Activated naive CD4-positive, alpha-beta T cell treated with anti-CD3 and anti-CD28 coated beads, Interleukin-2, amount 50 U/mL, for 72 hours (primary cell): Measurements from ENCODE around the gene JMJD1C. TPM values are rescaled to one million over a fixed set of nuclear protein-coding genes. Genes with fewer than 3 reads are reported as not detected.
A peak's percentile ranks its signal among the peaks of the same experiment; 100 is the strongest.
"Not testable (repeated sequence)": the region's sequence is repeated elsewhere in the genome, so short reads cannot be mapped to it uniquely, and the experiment has no call there.

ENCODE experiments used
- ATAC-seq, 2 donors: fragments of 150-1000 bp; cut with Tn5 transposase; 2 replicates each; pipeline ENCODE4 v1.10.0; 2021; ENCODE audit warnings: mild to moderate bottlenecking in 2 of 2, moderate library complexity in 2 of 2
- DNase-seq, 2 donors: peaks; one replicate each; pipeline ENCODE4 v3.0.0; 2021 to 2022; ENCODE audit warnings: low spot score in 2 of 2
- H3K27ac Mint-ChIP-seq, 2 donors: one replicate each; pipeline ENCODE4 v1.8.0; 2022; ENCODE audit warnings: mild to moderate bottlenecking in 2 of 2, mixed read lengths in 2 of 2
- H3K36me3 Mint-ChIP-seq, 2 donors: one replicate each; pipeline ENCODE4 v1.8.0; 2022; ENCODE audit warnings: mixed read lengths in 2 of 2
- H3K9me3 Mint-ChIP-seq, 2 donors: one replicate each; pipeline ENCODE4 v1.8.0; 2022; ENCODE audit warnings: mixed read lengths in 2 of 2
- total RNA-seq, 2 donors: library from RNA; stranded (reverse); gene quantifications; one replicate each; pipeline ENCODE4 v1.2.3, GENCODE V29; 2022

The JMJD1C gene, protein sequence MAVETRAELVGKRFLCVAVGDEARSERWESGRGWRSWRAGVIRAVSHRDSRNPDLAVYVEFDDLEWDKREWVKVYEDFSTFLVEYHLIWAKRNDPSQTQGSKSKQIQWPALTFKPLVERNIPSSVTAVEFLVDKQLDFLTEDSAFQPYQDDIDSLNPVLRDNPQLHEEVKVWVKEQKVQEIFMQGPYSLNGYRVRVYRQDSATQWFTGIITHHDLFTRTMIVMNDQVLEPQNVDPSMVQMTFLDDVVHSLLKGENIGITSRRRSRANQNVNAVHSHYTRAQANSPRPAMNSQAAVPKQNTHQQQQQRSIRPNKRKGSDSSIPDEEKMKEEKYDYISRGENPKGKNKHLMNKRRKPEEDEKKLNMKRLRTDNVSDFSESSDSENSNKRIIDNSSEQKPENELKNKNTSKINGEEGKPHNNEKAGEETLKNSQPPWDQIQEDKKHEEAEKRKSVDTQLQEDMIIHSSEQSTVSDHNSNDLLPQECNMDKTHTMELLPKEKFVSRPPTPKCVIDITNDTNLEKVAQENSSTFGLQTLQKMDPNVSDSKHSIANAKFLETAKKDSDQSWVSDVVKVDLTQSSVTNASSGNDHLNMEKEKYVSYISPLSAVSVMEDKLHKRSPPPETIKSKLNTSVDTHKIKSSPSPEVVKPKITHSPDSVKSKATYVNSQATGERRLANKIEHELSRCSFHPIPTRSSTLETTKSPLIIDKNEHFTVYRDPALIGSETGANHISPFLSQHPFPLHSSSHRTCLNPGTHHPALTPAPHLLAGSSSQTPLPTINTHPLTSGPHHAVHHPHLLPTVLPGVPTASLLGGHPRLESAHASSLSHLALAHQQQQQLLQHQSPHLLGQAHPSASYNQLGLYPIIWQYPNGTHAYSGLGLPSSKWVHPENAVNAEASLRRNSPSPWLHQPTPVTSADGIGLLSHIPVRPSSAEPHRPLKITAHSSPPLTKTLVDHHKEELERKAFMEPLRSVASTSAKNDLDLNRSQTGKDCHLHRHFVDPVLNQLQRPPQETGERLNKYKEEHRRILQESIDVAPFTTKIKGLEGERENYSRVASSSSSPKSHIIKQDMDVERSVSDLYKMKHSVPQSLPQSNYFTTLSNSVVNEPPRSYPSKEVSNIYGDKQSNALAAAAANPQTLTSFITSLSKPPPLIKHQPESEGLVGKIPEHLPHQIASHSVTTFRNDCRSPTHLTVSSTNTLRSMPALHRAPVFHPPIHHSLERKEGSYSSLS (N-terminal part only)
- total RNA-seq, result 10 to 100 TPM; 62.5 to 68.7 TPM

DNA sequence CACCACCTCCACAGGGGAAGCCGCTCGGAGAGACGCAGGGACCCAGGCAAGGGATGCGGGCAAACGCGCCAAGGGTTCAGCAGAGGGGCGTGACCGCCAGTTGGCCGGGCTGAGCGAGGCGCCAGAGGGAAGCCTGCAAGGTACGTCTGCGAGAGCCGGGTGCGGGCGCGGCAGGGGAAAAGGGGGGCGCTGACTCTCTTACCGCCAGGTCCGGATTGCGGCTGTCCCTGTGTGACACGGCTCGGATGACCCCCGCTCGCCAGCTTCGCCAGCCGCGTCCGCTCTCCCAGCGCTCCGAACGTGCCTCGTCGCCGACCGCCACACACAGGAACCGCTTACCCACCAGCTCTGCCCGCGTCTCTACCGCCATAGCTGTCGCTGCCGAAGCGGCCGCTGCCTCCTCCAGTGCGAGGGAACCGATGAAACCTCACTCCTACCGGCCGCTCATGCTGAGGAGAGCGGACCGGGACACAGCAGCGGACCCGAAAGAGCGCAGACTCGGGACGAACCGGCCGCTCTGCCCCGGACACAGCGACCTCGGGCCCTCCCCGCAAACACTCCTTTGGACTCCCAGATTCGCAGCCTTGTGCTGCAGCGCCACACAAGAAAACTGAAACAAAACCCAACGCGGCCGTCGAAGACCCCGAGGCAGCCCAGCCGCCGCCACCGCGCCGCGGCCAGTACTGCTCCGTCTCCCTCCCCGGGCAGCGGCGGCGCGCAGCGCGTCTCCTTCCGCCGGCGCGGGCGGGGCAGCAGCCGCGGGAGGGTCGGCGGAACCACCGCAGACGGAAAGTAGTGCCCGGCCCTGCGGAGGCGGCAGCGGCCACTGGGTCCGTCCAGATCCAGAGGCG, at the start of gene JMJD1C:
JMJD1C (minus strand) TSS at position 685 of the 851 bp plus-strand sequence; CDS start at position 370, 315 bp downstream.
- DNase-seq (peak; percentile 68 to 73), ATAC-seq (peak; percentile 82 to 83)
- Mint-ChIP-seq H3K9me3 (no peaks in the 10 kb centered on the region), H3K36me3 (no peaks in the 10 kb centered on the region), H3K27ac (peak within 1 kb of the TSS; percentile 90 to 95)

DNA sequence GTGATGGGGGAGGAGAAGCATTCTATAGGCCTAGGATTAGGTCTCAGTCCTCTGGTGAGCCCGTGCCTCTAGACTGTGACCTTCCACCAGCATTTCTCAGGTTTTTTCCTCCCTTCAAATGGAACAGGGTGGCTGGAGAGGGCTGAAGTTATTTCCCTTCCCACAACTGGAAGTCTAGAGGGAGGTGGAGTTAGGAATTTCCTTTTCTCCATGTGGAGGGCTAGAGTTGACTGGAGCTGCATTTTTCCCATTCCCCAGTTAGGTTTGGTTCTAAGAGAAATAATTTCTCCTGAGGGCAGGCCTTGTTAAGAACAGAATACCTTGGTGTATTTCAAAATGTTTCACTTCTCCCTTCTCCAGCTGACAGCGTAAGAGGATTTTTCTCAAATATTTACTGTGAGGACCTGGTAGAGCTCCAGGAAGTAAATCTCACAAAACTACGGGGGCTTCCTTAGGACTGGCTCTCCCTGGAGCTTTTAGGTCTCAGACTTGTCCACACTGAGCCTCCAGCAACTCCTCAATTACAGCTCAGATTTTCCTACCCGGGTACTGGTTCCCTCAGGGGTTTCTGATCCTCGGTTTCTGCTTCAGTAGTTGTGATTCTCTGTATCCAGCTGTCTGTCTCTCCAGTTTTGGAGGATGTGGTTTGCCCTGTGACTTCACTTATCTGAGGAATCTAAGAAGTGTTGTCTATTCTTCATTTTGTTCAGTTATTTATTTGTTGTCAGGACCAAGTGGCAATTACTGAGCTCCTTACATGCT, 49.4 kb upstream of the JMJD1C start:
- DNase-seq (peak in 1 of 2 donors; percentile 14), ATAC-seq (peak; percentile 84 to 87)
- Mint-ChIP-seq H3K27ac (peak overlapping the region; percentile 27 to 30), H3K36me3 (peaks cover 18 to 27% of the 10 kb centered on the region in 2 donors), H3K9me3 (no peaks in the 10 kb centered on the region)

DNA sequence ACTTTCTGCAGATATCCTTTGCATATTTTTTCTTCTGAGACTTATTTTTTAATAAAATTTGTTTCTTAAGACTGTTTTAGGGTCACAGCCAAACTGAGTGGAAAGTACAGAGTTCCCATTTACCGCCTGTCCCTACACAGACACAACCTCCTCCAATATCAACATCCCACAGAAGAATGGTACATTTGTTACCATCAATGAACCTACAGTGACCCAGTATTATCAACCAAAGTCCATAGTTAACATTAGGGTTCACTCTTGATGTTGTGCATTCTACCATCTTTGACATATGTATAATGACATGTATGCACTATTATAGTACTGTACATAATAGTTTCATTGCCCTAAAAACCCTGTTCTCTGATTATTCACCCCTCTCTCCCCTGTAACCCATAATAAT, 40.8 kb upstream of the JMJD1C start:
- Mint-ChIP-seq H3K36me3 (peaks cover 0 to 4% of the 10 kb centered on the region in 2 donors), H3K9me3 (no peaks in the 10 kb centered on the region), H3K27ac (no peak overlapping the region)
- ATAC-seq, result no peak
- DNase-seq, result no peak

DNA sequence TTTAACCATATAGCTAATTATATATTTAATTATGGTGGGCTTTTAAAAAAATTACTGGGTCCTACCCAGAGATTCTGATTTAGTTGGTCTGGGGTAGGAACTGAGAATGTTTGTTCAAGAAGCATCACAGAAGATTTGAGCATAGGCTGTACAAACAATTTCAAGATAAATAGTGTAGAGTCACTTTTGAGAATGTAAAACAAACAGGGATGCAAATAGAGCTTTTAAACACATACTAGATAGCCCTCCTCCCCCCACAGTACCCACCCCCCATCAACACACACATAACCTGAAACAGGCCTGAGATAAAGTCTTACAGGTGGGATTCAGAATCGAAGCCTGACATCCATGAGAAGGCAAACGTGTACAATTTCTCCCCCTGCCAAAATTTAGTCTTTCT, 39.8 kb upstream of the JMJD1C start:
- H3K27ac Mint-ChIP-seq, result no peak overlapping the region
- ATAC-seq (no peak), DNase-seq (no peak)
- H3K9me3 Mint-ChIP-seq, result no peaks in the 10 kb centered on the region
- H3K36me3 Mint-ChIP-seq, result peaks cover 0 to 4% of the 10 kb centered on the region in 2 donors

DNA sequence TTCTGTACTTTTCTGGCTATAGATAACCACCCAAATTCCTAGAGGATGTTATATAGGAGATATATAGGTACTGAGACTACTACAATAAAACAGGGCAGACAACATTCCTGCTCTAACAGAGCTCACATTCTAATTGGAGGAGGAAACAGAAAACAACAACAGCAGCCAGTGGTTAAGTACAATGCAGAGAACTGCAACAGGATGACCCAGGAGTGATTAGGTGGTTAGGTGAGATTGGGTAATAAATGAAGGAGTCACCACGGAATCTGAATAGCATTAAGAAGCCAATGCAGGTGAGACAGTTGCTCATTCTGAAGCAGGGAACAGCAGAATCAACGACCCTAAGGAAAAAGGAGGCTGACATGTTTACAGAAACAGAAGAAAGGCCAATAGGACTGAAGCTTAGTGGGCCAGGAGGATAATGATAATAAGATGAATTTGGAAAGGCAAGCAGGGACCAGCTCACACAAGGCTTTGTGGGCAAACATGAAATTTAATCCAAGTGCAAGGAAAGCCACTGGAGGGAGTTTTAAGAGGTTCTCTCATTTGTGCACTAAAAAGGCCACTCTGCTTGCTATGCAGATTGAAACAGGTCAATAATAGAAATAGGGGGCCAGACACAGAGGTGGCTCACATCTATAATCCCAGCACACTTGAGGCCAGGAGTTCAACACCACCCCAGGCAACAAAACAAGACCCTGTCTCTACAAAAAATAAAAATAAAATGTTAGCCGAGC, 38.5 kb upstream of the JMJD1C start:
- DNase-seq (no peak), ATAC-seq (no peak)
- H3K36me3 Mint-ChIP-seq, result peaks cover 0 to 4% of the 10 kb centered on the region in 2 donors
- no peaks in the 10 kb centered on the region for H3K9me3 Mint-ChIP-seq
- H3K27ac Mint-ChIP-seq, result no peak overlapping the region

DNA sequence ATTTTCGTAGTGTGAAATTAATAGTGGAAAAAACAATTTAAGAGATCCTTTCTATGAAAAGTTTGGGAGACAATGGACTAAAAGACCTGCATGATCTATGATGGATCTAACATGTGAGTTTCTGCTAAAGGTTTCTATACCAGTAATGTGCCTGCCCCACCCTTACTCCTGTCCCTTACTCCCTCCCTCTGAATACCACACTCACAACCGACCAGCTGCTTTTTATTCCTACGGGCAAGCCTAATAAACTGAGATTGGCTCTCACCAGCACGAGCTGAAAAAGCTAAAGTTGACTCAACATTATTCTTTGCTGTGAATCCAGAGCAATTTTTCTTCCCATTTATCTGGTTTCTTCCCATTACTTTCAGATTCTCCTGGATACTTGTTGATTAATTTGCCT, 37.6 kb upstream of the JMJD1C start:
- Mint-ChIP-seq H3K27ac (no peak overlapping the region), H3K9me3 (no peaks in the 10 kb centered on the region), H3K36me3 (peaks cover 0 to 4% of the 10 kb centered on the region in 2 donors)
- ATAC-seq (no peak), DNase-seq (no peak)

DNA sequence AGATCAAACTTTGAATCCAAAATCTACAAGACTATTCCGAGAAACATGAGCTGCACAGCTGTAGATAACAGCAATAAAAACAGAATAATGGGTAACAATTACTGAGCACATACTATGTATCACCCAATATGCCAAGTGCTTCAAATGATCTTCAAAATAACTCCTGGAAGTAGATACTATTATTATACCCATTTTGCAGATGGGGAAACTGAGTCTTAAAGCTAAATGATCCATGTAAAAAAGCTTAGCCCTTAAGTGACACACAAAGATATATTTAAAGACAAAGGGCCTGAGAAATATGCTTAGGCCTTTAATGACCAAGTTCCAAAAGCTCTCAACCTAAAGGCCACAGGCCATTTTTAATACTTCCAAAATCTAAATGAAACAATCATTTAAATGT, 37.1 kb upstream of the JMJD1C start:
- peaks cover 0 to 4% of the 10 kb centered on the region in 2 donors for H3K36me3 Mint-ChIP-seq
- H3K9me3 Mint-ChIP-seq, result no peaks in the 10 kb centered on the region
- no peak for ATAC-seq
- no peak for DNase-seq
- no peak overlapping the region for H3K27ac Mint-ChIP-seq

DNA sequence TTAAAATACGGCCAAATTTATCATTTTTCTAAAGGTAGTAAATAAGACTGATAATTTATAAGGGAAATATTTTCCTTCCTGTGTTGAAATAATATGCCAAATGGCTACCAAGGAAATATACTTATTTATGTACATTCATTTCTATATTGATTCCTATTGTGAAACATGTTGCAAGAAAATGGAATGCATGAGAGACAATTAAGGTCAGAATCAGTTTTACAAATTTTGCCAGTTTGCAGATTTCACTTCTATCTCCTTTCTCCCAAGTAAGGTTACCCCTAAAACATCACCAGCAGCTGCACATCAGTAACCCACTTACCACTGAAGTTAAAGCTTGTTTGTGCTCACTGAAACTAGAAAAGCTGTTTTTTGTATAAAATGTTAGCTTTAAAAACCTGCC, 36.2 kb upstream of the JMJD1C start:
- Mint-ChIP-seq H3K27ac (no peak overlapping the region), H3K36me3 (peaks cover 0 to 4% of the 10 kb centered on the region in 2 donors), H3K9me3 (no peaks in the 10 kb centered on the region)
- DNase-seq (no peak), ATAC-seq (no peak)

DNA sequence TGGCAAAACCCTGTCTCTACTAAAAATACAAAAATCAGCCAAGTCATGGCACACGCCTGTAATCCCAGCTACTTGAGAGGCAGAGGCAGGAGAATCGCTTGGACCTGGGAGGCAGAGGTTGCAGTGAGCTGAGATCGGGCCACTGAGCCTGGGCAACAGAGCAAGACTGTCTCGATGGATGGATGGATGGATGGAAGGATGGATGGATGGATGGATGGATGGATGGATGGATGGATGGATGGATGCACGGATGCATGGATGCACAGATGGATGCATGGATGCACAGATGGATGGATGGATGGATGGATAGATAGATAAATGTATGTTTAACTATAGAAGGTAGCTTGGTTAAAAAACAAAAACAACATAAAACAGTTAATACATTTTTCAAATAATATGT, 34.8 kb upstream of the JMJD1C start:
- not testable (repeated sequence) for ATAC-seq, H3K27ac Mint-ChIP-seq, H3K9me3 Mint-ChIP-seq, DNase-seq, H3K36me3 Mint-ChIP-seq

DNA sequence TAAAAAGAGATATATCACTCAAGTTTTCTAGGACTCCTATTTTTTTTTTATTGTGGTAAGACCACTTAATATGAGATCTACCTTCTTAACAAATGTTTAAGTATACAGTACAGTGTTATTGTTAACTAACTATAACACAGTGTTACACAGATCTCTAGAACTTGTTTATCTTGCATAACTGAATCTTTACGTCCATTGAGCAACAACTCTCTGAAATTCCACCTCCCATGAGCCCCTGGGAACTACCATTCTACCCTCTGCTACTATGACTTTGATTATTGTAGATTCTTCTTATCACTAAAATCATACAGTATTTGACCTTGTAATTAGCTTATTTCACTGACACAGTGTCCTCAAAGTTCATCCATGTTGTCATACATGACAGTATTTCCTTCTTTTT, 32.9 kb upstream of the JMJD1C start:
- ATAC-seq (no peak), DNase-seq (no peak)
- H3K27ac Mint-ChIP-seq, result no peak overlapping the region
- no peaks in the 10 kb centered on the region for H3K9me3 Mint-ChIP-seq
- no peaks in the 10 kb centered on the region for H3K36me3 Mint-ChIP-seq

DNA sequence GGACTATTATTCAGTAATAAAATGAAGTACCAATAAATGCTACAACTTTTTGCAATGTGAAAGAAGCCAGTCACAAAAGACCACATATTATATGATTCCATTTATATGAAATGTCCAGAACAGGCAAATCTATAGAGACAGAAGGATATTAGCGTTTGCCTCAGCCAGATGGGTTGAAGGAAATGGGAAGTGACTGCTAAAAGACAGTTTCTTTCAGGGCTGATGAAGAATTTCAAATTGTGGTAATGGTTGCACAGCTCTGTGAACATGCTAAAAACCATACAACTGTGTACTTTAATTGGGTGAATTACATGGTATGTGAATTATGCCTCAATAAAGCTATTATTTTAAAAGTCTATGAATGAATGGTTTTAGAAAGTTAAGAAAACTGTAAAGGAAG, 31.5 kb upstream of the JMJD1C start:
- Mint-ChIP-seq H3K9me3 (no peaks in the 10 kb centered on the region), H3K36me3 (no peaks in the 10 kb centered on the region), H3K27ac (no peak overlapping the region)
- DNase-seq (no peak), ATAC-seq (no peak)

DNA sequence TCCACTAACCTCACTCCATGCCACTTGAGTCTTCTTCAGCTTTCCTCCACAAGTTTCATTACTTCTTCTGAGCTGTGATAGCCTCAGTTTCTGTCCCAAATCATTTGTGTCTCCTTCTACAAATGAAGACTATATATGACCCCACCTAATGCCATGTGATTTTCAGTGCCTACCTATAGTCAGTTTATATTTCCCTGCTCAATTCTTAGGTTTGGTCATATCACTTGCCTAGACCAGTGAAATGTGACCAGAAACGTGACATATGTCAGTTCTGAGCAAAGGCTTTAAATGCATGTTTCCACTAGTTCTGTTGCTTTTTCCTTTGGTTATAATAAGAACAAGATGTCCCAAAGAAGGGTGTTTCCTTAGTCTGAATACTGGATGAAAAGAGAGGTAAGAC, 30.8 kb upstream of the JMJD1C start:
- Mint-ChIP-seq H3K27ac (no peak overlapping the region), H3K9me3 (no peaks in the 10 kb centered on the region), H3K36me3 (no peaks in the 10 kb centered on the region)
- no peak for DNase-seq
- no peak for ATAC-seq

DNA sequence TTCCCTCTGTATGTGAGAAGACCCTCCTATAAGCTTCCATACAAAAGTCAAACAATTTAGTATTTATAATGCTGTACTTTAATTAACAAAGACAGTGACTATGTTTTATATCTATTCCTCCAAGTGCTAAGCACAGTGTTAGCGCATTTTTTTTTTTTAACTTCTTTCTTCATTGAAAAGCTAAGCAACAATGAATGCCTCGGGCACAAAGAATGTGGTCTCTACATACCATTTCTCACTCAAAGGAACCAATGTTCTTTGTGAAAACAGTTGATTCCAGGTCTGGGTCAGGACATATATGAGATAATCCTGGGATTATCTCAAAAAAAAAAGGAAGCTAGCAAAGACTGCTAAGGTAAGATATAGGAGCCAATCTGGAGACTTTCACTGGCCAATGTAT, 29.2 kb upstream of the JMJD1C start:
- Mint-ChIP-seq H3K9me3 (no peaks in the 10 kb centered on the region), H3K36me3 (no peaks in the 10 kb centered on the region), H3K27ac (no peak overlapping the region)
- no peak for DNase-seq
- no peak for ATAC-seq

DNA sequence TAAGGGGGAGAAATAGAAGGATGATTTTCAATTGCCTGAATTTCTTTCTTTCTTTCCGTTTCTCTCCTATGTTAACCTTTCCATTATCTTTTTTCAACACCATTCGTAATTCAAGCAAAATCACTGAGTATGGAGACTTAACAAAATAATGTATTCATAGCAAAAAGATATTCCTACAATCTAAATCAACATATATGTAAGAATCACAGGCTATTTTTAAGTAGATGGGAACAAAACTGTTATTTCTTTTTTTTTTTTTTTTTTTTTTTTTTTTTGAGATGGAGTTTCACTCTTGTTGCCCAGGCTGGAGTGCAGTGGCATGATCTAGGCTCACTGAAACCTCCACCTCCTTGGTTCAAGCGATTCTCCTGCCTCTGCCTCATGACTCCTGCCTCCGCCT, 27.2 kb upstream of the JMJD1C start:
- H3K27ac Mint-ChIP-seq, result no peak overlapping the region
- no peaks in the 10 kb centered on the region for H3K9me3 Mint-ChIP-seq
- H3K36me3 Mint-ChIP-seq, result no peaks in the 10 kb centered on the region
- ATAC-seq (no peak), DNase-seq (no peak)

DNA sequence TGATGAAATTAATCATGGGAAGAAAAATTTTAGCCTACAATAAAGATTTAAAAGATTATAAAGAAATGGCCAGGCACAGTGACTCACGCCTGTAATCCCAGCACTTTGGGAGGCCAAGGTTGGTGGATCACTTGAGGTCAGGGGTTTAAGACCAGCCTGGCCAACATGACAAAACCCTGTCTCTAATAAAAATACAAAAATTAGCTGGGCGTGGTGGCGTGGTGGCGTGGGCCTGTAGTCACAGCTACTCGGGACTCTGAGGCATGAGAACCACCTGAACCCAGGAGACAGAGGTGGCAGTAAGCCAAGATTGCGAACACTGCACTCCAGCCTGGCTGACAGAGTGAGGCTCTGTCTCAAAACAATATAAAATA, 26.5 kb upstream of the JMJD1C start:
- not testable (repeated sequence) for DNase-seq, H3K27ac Mint-ChIP-seq, H3K9me3 Mint-ChIP-seq, ATAC-seq, H3K36me3 Mint-ChIP-seq
